HL-60/S4 treated with phorbol 12-myristate 13-acetate at 8.2 ng/mL for 4 days and 3 days (cell line): ENCODE results near the gene IGFBP2.
"Not testable (repeated sequence)": the region's sequence is repeated elsewhere in the genome, so short reads cannot be mapped to it uniquely, and the experiment has no call there.

ENCODE experiments used
- in situ Hi-C: fragments of 300-500 bp; cut with MboI; formaldehyde crosslinking; loops from 2 replicates; pipeline ENCODE4 v1.15.0; 2022; ENCODE audit warnings: low sequenced_read_pairs

The IGFBP2 gene

GRCh38 chr2:216632952-216633615 lies at the start of gene IGFBP2:
Gene IGFBP2 (plus strand): TSS chr2:216633420. CDS start chr2:216633524, 104 bp downstream.
- in situ Hi-C loops = no loop called here

GRCh38 chr2:216583606-216584005 lies 49.6 kb upstream of the IGFBP2 start:
- in situ Hi-C loops = no loop called here

- in situ Hi-C loops = no loop called here
Observed at GRCh38 chr2:216584112-216584511, 49.1 kb upstream of the IGFBP2 start.

- in situ Hi-C loops = no loop called here
Observed at GRCh38 chr2:216585441-216585840, 47.8 kb upstream of the IGFBP2 start.

GRCh38 chr2:216588861-216589710 lies 44.1 kb upstream of the IGFBP2 start:
- in situ Hi-C loops = no loop called here

GRCh38 chr2:216589791-216590190 lies 43.4 kb upstream of the IGFBP2 start:
- in situ Hi-C loops = no loop called here

GRCh38 chr2:216590780-216591179 lies 42.4 kb upstream of the IGFBP2 start:
- in situ Hi-C loops = no loop called here

- in situ Hi-C loops = no loop called here
Observed at GRCh38 chr2:216591480-216591879, 41.7 kb upstream of the IGFBP2 start.

- in situ Hi-C loops = no loop called here
Observed at GRCh38 chr2:216594081-216594480, 39.1 kb upstream of the IGFBP2 start.

- in situ Hi-C loops = no loop called here
Observed at GRCh38 chr2:216596236-216596979, 36.8 kb upstream of the IGFBP2 start.

GRCh38 chr2:216596980-216597509 lies 36.2 kb upstream of the IGFBP2 start:
- in situ Hi-C loops = no loop called here

GRCh38 chr2:216597825-216598224 lies 35.4 kb upstream of the IGFBP2 start:
- in situ Hi-C loops = not testable (repeated sequence)

- in situ Hi-C loops = no loop called here
Observed at GRCh38 chr2:216601632-216602409, 31.4 kb upstream of the IGFBP2 start.

- in situ Hi-C loops = no loop called here
Observed at GRCh38 chr2:216603010-216603883, 30.0 kb upstream of the IGFBP2 start.

- in situ Hi-C loops = no loop called here
Observed at GRCh38 chr2:216603884-216604245, 29.4 kb upstream of the IGFBP2 start.

GRCh38 chr2:216604458-216604857 lies 28.8 kb upstream of the IGFBP2 start:
- in situ Hi-C loops = no loop called here

- in situ Hi-C loops = no loop called here
Observed at GRCh38 chr2:216606551-216607276, 26.5 kb upstream of the IGFBP2 start.

GRCh38 chr2:216607277-216607560 lies 26.0 kb upstream of the IGFBP2 start:
- in situ Hi-C loops = no loop called here

- in situ Hi-C loops = no loop called here
Observed at GRCh38 chr2:216608525-216608924, 24.7 kb upstream of the IGFBP2 start.
